HL-60/S4 treated with phorbol 12-myristate 13-acetate at 8.2 ng/mL for 4 days and 3 days (cell line): ENCODE measurements around the gene OR3A3.

Experiments
- in situ Hi-C: fragments of 300-500 bp; cut with MboI; formaldehyde crosslinking; loops from 2 replicates; pipeline ENCODE4 v1.15.0; 2022; ENCODE audit warnings: low sequenced_read_pairs

OR3A3 gene

DNA sequence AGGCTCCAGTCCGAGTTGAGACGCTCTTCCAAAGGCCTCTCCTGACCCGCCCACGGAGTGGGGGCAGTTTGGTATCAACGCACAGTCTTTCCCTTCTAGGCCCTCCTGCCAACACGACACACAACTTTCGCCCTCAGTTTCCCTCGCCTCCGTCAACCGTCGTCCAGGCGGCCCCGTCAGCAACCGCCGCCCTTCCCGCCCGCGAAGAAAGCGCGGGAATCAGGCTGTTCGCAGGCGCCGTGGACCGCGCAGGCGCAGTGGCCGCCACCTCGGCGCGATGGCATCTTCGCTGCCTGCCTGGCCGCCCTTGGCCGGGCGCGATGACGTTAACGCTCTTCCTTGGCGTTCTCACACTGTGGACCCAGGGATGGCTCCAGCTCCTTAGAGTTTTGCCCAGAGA, 60.4 kb downstream of the OR3A3 start, which contains the start of gene SPATA22:
TSS of gene SPATA22 (minus strand) at position 221 of the 400 bp plus-strand sequence. CDS start 2,494 bp downstream, outside the sequence.
- in situ Hi-C loops: no loop called here

DNA sequence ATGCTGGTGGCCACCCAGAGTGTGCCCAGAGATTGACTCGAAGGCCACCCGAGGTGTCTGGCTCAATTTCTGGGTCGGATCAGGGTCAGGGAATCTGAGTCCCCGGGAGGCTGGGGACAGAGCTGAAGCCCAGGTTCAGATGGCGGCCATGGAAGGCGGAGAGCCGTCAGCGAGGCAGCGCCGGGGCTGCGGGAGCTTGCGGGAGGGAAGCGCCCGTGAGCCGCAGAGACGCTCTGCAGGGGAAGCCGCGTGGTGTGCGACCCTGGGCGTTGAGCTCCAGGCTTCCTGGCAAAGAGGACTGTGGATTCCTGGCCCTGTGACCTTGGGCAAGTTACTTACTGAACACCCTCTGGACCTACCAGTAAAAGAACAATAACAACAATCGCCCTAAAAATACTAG, 61.0 kb downstream of the OR3A3 start:
- in situ Hi-C loops: no loop called here
